ENCODE measurements around the gene BCL3. TPM values are rescaled to one million over a fixed set of nuclear protein-coding genes. Genes with fewer than 3 reads are reported as not detected.

The BCL3 gene
- total and polyA plus RNA-seq, 2 of the 13 experiments (the other 11 are each of a cell fraction or from before 2014, with no cell fraction given) = 2.3 to 4.0 TPM

DNA sequence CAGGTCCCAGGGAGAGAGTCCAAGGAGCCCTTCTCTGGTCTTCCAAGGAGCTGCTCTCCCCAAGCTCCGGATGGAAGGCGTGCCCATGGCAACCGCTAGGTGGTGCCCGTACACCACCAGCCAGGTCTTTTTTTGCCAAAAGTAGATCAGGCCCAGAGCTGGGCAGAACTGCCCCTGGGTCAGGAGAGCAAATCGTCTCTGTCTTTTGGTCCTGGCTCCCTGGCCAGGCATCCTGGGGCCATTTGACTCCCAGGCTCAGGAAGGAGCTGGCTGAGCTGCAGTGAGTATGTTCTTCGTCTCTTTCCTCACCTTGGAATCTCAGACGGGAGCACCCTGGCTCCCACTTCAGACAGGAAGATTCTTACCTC is 24.6 kb upstream of the BCL3 start (continued):
- peak; percentile 43; the same call in 1 of the 2 replicates for TF ChIP-seq ZNF501 (CRISPR knock-in tag; IDR thresholded peaks at IDR 0.05)
- TF ChIP-seq ZNF138 (CRISPR knock-in tag; IDR thresholded peaks at IDR 0.05; ENCODE audit: low read depth) = no peak
- TF ChIP-seq, protein P1, sequence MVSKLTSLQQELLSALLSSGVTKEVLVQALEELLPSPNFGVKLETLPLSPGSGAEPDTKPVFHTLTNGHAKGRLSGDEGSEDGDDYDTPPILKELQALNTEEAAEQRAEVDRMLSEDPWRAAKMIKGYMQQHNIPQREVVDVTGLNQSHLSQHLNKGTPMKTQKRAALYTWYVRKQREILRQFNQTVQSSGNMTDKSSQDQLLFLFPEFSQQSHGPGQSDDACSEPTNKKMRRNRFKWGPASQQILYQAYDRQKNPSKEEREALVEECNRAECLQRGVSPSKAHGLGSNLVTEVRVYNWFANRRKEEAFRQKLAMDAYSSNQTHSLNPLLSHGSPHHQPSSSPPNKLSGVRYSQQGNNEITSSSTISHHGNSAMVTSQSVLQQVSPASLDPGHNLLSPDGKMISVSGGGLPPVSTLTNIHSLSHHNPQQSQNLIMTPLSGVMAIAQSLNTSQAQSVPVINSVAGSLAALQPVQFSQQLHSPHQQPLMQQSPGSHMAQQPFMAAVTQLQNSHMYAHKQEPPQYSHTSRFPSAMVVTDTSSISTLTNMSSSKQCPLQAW (CRISPR knock-in tag; IDR thresholded peaks at IDR 0.05) = peak; percentile 27; the same call in 1 of the 2 replicates
- no peak for TF ChIP-seq ZNF136 (CRISPR knock-in tag; IDR thresholded peaks at IDR 0.05; ENCODE audit: low read depth)
- no peak for TF ChIP-seq ZNF296 (CRISPR knock-in tag; conservative IDR thresholded peaks at IDR 0.05)
- TF ChIP-seq SMAD1 (CRISPR knock-in tag; IDR thresholded peaks at IDR 0.05; ENCODE audit: borderline replicate concordance, low read depth) = no peak
- no peak for TF ChIP-seq SATB2 (CRISPR knock-in tag; IDR thresholded peaks at IDR 0.05)
- TF ChIP-seq, protein P2, sequence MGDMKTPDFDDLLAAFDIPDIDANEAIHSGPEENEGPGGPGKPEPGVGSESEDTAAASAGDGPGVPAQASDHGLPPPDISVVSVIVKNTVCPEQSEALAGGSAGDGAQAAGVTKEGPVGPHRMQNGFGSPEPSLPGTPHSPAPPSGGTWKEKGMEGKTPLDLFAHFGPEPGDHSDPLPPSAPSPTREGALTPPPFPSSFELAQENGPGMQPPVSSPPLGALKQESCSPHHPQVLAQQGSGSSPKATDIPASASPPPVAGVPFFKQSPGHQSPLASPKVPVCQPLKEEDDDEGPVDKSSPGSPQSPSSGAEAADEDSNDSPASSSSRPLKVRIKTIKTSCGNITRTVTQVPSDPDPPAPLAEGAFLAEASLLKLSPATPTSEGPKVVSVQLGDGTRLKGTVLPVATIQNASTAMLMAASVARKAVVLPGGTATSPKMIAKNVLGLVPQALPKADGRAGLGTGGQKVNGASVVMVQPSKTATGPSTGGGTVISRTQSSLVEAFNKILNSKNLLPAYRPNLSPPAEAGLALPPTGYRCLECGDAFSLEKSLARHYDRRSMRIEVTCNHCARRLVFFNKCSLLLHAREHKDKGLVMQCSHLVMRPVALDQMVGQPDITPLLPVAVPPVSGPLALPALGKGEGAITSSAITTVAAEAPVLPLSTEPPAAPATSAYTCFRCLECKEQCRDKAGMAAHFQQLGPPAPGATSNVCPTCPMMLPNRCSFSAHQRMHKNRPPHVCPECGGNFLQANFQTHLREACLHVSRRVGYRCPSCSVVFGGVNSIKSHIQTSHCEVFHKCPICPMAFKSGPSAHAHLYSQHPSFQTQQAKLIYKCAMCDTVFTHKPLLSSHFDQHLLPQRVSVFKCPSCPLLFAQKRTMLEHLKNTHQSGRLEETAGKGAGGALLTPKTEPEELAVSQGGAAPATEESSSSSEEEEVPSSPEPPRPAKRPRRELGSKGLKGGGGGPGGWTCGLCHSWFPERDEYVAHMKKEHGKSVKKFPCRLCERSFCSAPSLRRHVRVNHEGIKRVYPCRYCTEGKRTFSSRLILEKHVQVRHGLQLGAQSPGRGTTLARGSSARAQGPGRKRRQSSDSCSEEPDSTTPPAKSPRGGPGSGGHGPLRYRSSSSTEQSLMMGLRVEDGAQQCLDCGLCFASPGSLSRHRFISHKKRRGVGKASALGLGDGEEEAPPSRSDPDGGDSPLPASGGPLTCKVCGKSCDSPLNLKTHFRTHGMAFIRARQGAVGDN (CRISPR knock-in tag; IDR thresholded peaks at IDR 0.05) = peak; percentile 60
- no peak for TF ChIP-seq YEATS2 (CRISPR knock-in tag; IDR thresholded peaks at IDR 0.05; ENCODE audit: borderline replicate concordance)
- no peak for TF ChIP-seq CHD2 (IDR thresholded peaks at IDR 0.05; ENCODE audit: low read depth, low read length)
- peak; percentile 59 for TF ChIP-seq GATAD2A (CRISPR knock-in tag; IDR thresholded peaks at IDR 0.05)
- no peak for TF ChIP-seq ZNF143 (CRISPR knock-in tag; IDR thresholded peaks at IDR 0.05)
- TF ChIP-seq, protein P3, sequence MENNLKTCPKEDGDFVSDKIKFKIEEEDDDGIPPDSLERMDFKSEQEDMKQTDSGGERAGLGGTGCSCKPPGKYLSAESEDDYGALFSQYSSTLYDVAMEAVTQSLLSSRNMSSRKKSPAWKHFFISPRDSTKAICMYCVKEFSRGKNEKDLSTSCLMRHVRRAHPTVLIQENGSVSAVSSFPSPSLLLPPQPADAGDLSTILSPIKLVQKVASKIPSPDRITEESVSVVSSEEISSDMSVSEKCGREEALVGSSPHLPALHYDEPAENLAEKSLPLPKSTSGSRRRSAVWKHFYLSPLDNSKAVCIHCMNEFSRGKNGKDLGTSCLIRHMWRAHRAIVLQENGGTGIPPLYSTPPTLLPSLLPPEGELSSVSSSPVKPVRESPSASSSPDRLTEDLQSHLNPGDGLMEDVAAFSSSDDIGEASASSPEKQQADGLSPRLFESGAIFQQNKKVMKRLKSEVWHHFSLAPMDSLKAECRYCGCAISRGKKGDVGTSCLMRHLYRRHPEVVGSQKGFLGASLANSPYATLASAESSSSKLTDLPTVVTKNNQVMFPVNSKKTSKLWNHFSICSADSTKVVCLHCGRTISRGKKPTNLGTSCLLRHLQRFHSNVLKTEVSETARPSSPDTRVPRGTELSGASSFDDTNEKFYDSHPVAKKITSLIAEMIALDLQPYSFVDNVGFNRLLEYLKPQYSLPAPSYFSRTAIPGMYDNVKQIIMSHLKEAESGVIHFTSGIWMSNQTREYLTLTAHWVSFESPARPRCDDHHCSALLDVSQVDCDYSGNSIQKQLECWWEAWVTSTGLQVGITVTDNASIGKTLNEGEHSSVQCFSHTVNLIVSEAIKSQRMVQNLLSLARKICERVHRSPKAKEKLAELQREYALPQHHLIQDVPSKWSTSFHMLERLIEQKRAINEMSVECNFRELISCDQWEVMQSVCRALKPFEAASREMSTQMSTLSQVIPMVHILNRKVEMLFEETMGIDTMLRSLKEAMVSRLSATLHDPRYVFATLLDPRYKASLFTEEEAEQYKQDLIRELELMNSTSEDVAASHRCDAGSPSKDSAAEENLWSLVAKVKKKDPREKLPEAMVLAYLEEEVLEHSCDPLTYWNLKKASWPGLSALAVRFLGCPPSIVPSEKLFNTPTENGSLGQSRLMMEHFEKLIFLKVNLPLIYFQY (CRISPR knock-in tag; IDR thresholded peaks at IDR 0.05; ENCODE audit: borderline replicate concordance) = peak; percentile 84
- 0 out of 2 replicates have a peak, but pooled peaks have one; percentile 20 for TF ChIP-seq MEF2D (CRISPR knock-in tag; IDR thresholded peaks at IDR 0.05)
- no peak for TF ChIP-seq REXO4 (CRISPR knock-in tag; IDR thresholded peaks at IDR 0.05; ENCODE audit: borderline replicate concordance)
- no peak for TF ChIP-seq DPF2 (CRISPR knock-in tag; IDR thresholded peaks at IDR 0.05; ENCODE audit: borderline replicate concordance, low read depth)
- TF ChIP-seq, protein P4, sequence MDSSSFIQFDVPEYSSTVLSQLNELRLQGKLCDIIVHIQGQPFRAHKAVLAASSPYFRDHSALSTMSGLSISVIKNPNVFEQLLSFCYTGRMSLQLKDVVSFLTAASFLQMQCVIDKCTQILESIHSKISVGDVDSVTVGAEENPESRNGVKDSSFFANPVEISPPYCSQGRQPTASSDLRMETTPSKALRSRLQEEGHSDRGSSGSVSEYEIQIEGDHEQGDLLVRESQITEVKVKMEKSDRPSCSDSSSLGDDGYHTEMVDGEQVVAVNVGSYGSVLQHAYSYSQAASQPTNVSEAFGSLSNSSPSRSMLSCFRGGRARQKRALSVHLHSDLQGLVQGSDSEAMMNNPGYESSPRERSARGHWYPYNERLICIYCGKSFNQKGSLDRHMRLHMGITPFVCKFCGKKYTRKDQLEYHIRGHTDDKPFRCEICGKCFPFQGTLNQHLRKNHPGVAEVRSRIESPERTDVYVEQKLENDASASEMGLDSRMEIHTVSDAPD (CRISPR knock-in tag; IDR thresholded peaks at IDR 0.05) = peak; percentile 78; the same call in 1 of the 2 replicates
- no peak for TF ChIP-seq TAF15 (IDR thresholded peaks at IDR 0.05; ENCODE audit: low read depth, low read length, poor library complexity, severe bottlenecking)
- TF ChIP-seq ZNF274 (CRISPR knock-in tag; IDR thresholded peaks at IDR 0.05) = no peak
- no peak for TF ChIP-seq KMT2B (CRISPR knock-in tag; IDR thresholded peaks at IDR 0.05)
